Hematopoietic multipotent progenitor cell treated with erythropoietin and hydrocortisone succinate and interleukin-3 and kit ligand, for 17 days (in vitro differentiated cells): ENCODE results near the gene SPNS2.

Experiments
- DNase-seq: peaks from one replicate; pipeline ENCODE4 v3.0.0-alpha.2; 2015; ENCODE audit warnings: low spot score

SPNS2 gene

GRCh38 chr17:4537451-4538235 lies 39.0 kb downstream of the SPNS2 start:
- no peak for DNase-seq

- DNase-seq: no peak
These were observed 39.7 kb downstream of the SPNS2 start for GRCh38 chr17:4538236-4539002.

GRCh38 chr17:4539025-4539424 lies 40.3 kb downstream of the SPNS2 start:
- no peak for DNase-seq

- DNase-seq: no peak
These were observed 41.0 kb downstream of the SPNS2 start for GRCh38 chr17:4539576-4540223.

GRCh38 chr17:4540224-4540651 lies 41.6 kb downstream of the SPNS2 start:
- DNase-seq: no peak

- DNase-seq: no peak
These were observed 42.1 kb downstream of the SPNS2 start for GRCh38 chr17:4540687-4541327.

GRCh38 chr17:4541328-4542002 lies 42.8 kb downstream of the SPNS2 start:
- DNase-seq: no peak

GRCh38 chr17:4542003-4542725 lies 43.5 kb downstream of the SPNS2 start:
- DNase-seq: no peak

GRCh38 chr17:4542726-4543191 lies 44.1 kb downstream of the SPNS2 start:
- no peak for DNase-seq

- no peak for DNase-seq
These were observed 44.9 kb downstream of the SPNS2 start for GRCh38 chr17:4543557-4544026.

- no peak for DNase-seq
These were observed 45.7 kb downstream of the SPNS2 start for GRCh38 chr17:4544135-4544950.

GRCh38 chr17:4544951-4545216 lies 46.2 kb downstream of the SPNS2 start:
- DNase-seq: no peak

GRCh38 chr17:4545217-4545951 lies 46.7 kb downstream of the SPNS2 start:
- DNase-seq: no peak

GRCh38 chr17:4547118-4547906 lies 48.6 kb downstream of the SPNS2 start:
- no peak for DNase-seq

- DNase-seq: no peak
These were observed 49.4 kb downstream of the SPNS2 start for GRCh38 chr17:4548061-4548461.

- DNase-seq: no peak
These were observed 50.2 kb downstream of the SPNS2 start for GRCh38 chr17:4548721-4549531.

- no peak for DNase-seq
These were observed 51.3 kb downstream of the SPNS2 start for GRCh38 chr17:4549781-4550533.
